ENCODE measurements around the gene COMMD1.
"Not testable (repeated sequence)": the region's sequence is repeated elsewhere in the genome, so short reads cannot be mapped to it uniquely, and the experiment has no call there.

COMMD1 gene

GRCh38 chr2:61924895-61925663 lies 19.6 kb downstream of the COMMD1 start:
- no peak for DNase-seq (ENCODE audit: low spot score)

- DNase-seq (ENCODE audit: low spot score) = no peak
Measured at GRCh38 chr2:61926531-61927477, 21.3 kb downstream of the COMMD1 start.

- DNase-seq (ENCODE audit: low spot score) = no peak
Measured at GRCh38 chr2:61928826-61929461, 23.5 kb downstream of the COMMD1 start.

GRCh38 chr2:61937098-61937497 lies 31.6 kb downstream of the COMMD1 start:
- no peak for DNase-seq (ENCODE audit: low spot score)

- DNase-seq (ENCODE audit: low spot score) = no peak
Measured at GRCh38 chr2:61937886-61938285, 32.4 kb downstream of the COMMD1 start.

GRCh38 chr2:61938511-61938910 lies 33.0 kb downstream of the COMMD1 start:
- DNase-seq (ENCODE audit: low spot score) = no peak

- DNase-seq (ENCODE audit: low spot score) = no peak
Measured at GRCh38 chr2:61943251-61943650, 37.8 kb downstream of the COMMD1 start.

GRCh38 chr2:61946666-61947065 lies 41.2 kb downstream of the COMMD1 start:
- DNase-seq (ENCODE audit: low spot score) = no peak

GRCh38 chr2:61948661-61949457 lies 43.4 kb downstream of the COMMD1 start:
- DNase-seq (ENCODE audit: low spot score) = no peak

GRCh38 chr2:61949458-61949713 lies 43.9 kb downstream of the COMMD1 start:
- no peak for DNase-seq (ENCODE audit: low spot score)

- no peak for DNase-seq (ENCODE audit: low spot score)
Measured at GRCh38 chr2:61949714-61950560, 44.5 kb downstream of the COMMD1 start.

GRCh38 chr2:61950571-61951315 lies 45.3 kb downstream of the COMMD1 start:
- no peak for DNase-seq (ENCODE audit: low spot score)

GRCh38 chr2:61951881-61952280 lies 46.4 kb downstream of the COMMD1 start:
- no peak for DNase-seq (ENCODE audit: low spot score)

- DNase-seq (ENCODE audit: low spot score) = no peak
Measured at GRCh38 chr2:61952288-61952687, 46.8 kb downstream of the COMMD1 start.

- DNase-seq (ENCODE audit: low spot score) = not testable (repeated sequence)
Measured at GRCh38 chr2:61954856-61955255, 49.4 kb downstream of the COMMD1 start.

GRCh38 chr2:61959381-61960293 lies 54.2 kb downstream of the COMMD1 start:
- DNase-seq (ENCODE audit: low spot score) = no peak

GRCh38 chr2:61961231-61961901 lies 55.9 kb downstream of the COMMD1 start:
- DNase-seq (ENCODE audit: low spot score) = no peak

GRCh38 chr2:61962095-61962984 lies 56.9 kb downstream of the COMMD1 start:
- no peak for DNase-seq (ENCODE audit: low spot score)

All from iPS-NIHi11 (cell line).